Measurements from ENCODE around the gene FTHL17. TPM values are rescaled to one million over a fixed set of nuclear protein-coding genes. Genes with fewer than 3 reads are reported as not detected.
A peak's percentile ranks its signal among the peaks of the same experiment; 100 is the strongest.

The FTHL17 gene
- total RNA-seq, 1 experiment from 2014 or later = not detected

DNA sequence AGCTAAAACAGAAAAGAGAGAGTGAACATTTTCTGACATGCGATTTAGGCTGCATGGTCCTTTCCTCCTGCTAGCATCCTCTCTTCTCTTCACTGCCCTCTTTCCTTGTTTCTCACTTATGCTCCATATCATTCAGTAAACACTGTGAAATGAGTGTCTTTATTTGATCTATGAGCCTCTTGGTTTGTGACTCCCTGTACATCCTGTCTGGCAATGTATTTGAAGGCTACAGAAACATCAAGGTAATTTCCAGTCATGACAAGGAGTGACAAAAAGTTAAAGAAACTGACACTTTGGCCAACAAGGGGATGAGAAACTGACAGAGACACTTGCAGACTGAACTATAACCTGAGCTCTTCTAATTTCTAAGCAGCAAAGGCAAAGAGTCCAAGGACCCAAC, 8.7 kb downstream of the FTHL17 start:
- Histone ChIP-seq H3K27me3 (ENCODE audit: control insufficient read depth, insufficient read depth, low read length) (no peaks in the 10 kb centered on the region), H3K4me3 (ENCODE audit: insufficient read depth, low read depth, low read length) (no peak overlapping the region), H3K36me3 (replicated peaks; ENCODE audit: control insufficient read depth, insufficient read depth, low read length) (no peaks in the 10 kb centered on the region)
- no peak for DNase-seq

DNA sequence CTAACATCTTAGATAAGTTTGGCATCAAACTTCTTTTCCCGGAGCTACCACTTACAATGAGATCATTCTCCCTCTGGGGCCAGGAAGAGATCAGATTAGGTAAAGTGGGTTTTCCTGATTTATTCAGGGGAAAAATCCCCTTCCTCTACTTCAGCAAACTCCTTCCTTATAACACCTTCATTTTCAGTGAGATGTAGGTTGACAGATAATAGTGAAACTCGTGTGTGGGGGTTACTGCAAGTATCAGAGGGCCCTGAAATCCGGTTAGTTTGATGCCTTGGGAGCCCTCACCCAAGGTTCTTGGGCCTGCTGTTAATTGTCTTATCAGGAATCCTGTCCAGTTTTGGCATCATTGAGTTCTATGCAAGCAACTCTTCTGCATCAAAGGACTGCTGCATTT, 10.8 kb downstream of the FTHL17 start:
- Histone ChIP-seq H3K4me3 (ENCODE audit: insufficient read depth, low read depth, low read length) (no peak overlapping the region), H3K27me3 (ENCODE audit: control insufficient read depth, insufficient read depth, low read length) (no peaks in the 10 kb centered on the region), H3K36me3 (replicated peaks; ENCODE audit: control insufficient read depth, insufficient read depth, low read length) (no peaks in the 10 kb centered on the region)
- DNase-seq = no peak

DNA sequence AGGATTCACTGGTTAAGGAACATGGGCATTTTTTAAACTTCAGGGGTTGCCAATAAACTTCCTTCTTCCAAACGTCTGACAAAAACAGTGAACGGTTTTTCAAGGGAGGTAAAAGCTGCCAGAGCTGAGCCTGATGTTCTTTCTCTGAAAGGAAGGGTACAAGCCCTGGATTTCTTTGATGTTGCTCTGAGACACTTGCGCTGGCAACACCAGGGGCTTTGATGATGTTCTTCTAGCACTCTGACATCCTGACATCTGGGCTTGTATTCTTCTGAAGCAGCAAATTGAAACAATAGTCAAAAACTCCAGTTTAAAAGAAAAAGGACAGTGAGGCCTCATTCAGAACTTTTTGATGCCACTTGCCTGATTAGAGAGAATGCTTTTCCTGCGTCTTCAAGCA, 11.8 kb downstream of the FTHL17 start:
- no peaks in the 10 kb centered on the region for H3K27me3 ChIP-seq (ENCODE audit: control insufficient read depth, insufficient read depth, low read length)
- no peak for DNase-seq
- H3K4me3 ChIP-seq (ENCODE audit: insufficient read depth, low read depth, low read length) = no peak overlapping the region
- no peaks in the 10 kb centered on the region for H3K36me3 ChIP-seq (replicated peaks; ENCODE audit: control insufficient read depth, insufficient read depth, low read length)

DNA sequence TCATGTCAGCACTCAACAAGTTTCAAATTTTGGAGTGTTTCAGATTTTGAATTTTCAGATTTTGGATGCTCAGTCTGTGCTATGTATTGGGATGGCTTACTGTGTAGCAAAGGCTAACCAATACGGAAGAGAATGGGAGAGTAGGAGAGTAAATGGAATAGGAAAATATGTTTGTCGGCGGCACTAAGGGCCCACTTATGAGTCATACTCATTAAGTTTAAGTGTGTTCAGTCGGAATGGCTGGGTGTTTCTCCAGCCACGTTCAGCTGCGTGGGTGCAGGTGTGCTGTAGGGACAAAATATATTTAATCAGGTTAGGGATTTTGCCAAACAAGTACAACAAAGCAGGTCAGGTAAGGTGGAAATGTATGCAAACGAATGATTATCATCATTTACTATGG, 13.6 kb downstream of the FTHL17 start:
- DNase-seq = no peak
- no peak overlapping the region for H3K4me3 ChIP-seq (ENCODE audit: insufficient read depth, low read depth, low read length)
- H3K27me3 ChIP-seq (ENCODE audit: control insufficient read depth, insufficient read depth, low read length) = no peaks in the 10 kb centered on the region
- no peaks in the 10 kb centered on the region for H3K36me3 ChIP-seq (replicated peaks; ENCODE audit: control insufficient read depth, insufficient read depth, low read length)

DNA sequence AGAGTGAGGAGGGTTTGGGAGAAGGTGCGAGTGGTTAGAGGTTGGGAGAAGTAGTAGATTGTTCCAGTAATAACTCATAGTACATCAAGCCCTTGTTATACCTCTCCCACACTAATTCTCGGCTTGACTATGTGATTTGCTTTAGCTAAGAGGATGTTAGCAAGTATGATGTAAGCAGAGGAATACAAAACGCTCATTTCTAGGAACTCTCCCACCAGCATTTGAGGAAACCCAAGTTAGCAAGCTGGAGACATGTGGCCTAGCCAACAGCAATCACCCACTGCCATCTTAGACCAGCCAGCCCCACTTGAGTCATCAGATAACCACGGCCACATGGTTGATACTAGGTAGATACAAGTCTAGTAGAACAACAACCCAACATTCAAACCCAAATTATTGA, 14.2 kb downstream of the FTHL17 start:
- no peaks in the 10 kb centered on the region for H3K36me3 ChIP-seq (replicated peaks; ENCODE audit: control insufficient read depth, insufficient read depth, low read length)
- H3K4me3 ChIP-seq (ENCODE audit: insufficient read depth, low read depth, low read length) = no peak overlapping the region
- no peak for DNase-seq
- no peaks in the 10 kb centered on the region for H3K27me3 ChIP-seq (ENCODE audit: control insufficient read depth, insufficient read depth, low read length)

DNA sequence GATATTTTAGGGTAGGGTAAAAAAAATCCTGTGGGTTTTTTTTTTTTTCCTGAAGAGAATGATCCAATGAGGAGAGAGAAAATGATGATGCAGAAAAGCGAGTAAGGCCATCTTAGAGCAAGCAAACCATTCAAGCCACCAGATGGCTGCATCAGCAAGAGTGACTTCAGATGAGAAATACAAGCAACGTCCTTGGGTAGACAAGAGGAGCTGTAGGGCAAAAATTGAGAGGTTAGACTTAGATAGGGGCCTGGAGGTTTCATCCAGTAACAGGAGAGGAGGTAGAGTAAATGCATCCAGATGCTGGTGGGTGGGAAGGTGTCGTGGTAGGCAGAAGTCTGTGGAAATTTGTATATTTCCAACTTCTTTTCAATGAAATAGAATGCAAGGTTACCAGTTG, 14.6 kb downstream of the FTHL17 start:
- H3K27me3 ChIP-seq (ENCODE audit: control insufficient read depth, insufficient read depth, low read length) = no peaks in the 10 kb centered on the region

DNA sequence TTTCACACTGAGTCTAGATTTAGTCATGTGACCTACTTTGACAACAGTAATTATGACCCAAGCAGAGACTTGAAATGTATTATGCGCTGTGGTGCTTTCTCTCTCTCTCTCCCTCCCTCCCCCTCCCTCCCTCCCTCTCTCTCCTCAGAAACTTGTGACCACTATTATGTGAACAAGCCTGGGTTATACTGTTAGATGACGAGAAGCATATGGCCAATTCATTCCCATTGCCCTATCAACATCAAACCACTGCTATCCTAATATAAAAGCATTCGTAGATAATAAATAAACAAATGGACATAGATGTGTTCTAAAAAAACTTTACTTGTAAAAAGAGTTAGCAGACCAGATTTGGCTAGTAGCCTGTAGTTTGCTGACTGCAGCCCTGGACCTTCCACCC, 18.2 kb downstream of the FTHL17 start:
- Histone ChIP-seq H3K36me3 (replicated peaks; ENCODE audit: control insufficient read depth, insufficient read depth, low read length) (no peaks in the 10 kb centered on the region), H3K4me3 (ENCODE audit: insufficient read depth, low read depth, low read length) (no peak overlapping the region), H3K27me3 (ENCODE audit: control insufficient read depth, insufficient read depth, low read length) (no peaks in the 10 kb centered on the region)
- no peak for DNase-seq

More for the DNA sequence above, 14.6 kb downstream of the FTHL17 start:
- Histone ChIP-seq H3K36me3 (replicated peaks; ENCODE audit: control insufficient read depth, insufficient read depth, low read length) (no peaks in the 10 kb centered on the region), H3K4me3 (ENCODE audit: insufficient read depth, low read depth, low read length) (no peak overlapping the region)
- DNase-seq = no peak

DNA sequence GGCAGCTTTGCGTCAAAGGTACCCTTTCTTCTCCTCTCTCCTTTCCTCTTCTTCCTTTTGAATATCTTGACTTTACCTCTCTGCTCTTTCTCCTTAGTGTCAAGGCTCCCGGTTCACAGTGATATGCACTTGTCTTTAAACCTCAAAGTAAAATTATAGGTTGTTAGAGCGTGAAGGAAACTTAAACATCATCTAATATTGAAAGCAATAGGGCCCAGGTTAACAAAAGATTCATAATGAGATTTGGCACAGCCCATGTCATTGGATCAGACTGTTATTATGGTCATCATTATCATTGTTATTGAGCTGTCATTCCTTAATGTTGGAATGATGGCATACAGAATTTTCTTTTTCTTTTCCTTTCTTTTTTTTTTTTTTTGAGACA, 32.5 kb downstream of the FTHL17 start:
- H3K27me3 ChIP-seq (ENCODE audit: control insufficient read depth, insufficient read depth, low read length) = no peaks in the 10 kb centered on the region
- no peak overlapping the region for H3K4me3 ChIP-seq (ENCODE audit: insufficient read depth, low read depth, low read length)
- no peaks in the 10 kb centered on the region for H3K36me3 ChIP-seq (replicated peaks; ENCODE audit: control insufficient read depth, insufficient read depth, low read length)
- no peak for DNase-seq

DNA sequence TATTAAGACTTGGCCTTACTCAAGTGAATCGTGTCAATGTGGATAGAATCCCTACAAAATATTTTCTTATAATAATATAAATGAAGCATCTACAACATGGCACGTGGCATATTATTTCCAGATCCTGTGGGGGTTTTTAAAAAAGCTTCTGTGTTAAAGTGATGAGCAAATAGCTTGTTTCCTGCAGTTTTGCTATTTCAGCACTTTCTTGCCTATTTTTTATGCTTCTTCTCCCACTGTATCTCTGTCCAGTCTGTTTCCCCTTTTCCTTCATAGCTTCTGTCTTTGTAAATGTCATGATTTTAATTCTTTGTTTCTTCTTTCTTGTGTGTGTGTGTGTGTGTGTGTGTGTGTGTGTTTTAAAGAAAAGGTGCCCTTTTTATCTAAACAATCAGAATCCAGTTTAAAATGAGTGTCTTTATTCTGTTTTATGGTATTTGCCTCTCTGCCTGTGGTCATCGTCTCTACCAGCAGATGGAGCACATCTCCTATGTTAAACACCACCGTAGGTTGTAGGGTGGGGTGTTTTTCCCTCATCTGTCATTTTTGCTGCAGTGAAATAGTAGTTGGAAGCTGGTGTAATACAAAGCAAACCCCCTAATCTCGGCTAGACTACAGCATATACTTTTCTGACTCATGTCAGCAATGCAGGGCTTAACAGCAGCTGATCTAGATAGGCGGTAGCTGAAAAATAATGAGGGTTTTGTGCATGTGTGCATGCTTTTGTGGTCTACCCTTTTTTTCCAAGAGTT, 33.1 kb downstream of the FTHL17 start:
- Histone ChIP-seq H3K4me3 (ENCODE audit: insufficient read depth, low read depth, low read length) (no peak overlapping the region), H3K36me3 (replicated peaks; ENCODE audit: control insufficient read depth, insufficient read depth, low read length) (no peaks in the 10 kb centered on the region), H3K27me3 (ENCODE audit: control insufficient read depth, insufficient read depth, low read length) (no peaks in the 10 kb centered on the region)
- peak; percentile 34 for DNase-seq

DNA sequence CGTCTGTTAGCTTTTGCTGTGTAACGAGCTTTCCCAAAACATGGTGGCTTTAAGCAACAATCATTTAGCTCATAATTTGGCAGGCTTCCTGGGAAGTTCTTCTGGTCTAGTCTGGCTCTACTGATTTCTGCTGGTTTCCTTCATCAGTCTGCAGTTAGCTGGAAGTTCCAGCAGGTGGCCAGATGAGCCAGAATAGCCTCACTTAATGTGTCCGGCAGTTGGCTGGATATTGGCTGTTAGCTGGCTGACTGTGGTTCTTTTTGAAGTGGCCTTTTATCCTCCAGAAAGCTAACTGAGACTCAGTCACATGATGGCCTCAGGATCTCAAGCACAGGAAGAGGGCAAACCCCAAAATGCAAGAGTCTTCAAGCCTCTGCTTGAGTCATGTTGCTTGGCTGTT, 34.9 kb downstream of the FTHL17 start:
- Histone ChIP-seq H3K36me3 (replicated peaks; ENCODE audit: control insufficient read depth, insufficient read depth, low read length) (no peaks in the 10 kb centered on the region), H3K4me3 (ENCODE audit: insufficient read depth, low read depth, low read length) (no peak overlapping the region), H3K27me3 (ENCODE audit: control insufficient read depth, insufficient read depth, low read length) (no peaks in the 10 kb centered on the region)
- peak; percentile 48 for DNase-seq

DNA sequence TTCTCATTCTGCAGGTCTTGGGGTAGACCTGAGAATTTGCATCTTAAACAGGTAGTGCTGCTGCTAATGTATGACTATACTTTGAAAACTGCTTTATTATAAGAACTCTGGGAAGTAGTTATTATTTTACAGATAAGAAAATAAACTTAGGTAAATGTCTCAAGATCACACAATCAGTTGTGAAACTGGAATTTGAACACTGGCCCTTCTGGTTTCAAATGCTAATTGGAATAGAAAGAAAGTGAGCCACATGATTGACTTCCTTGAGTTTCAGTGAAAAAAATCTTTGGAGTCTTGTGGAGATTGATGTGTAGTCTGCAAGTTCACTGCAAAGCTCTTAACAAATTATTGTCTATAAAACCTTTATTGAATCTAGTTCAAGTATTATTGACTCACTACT, 44.5 kb downstream of the FTHL17 start:
- no peak for DNase-seq
- Histone ChIP-seq H3K4me3 (ENCODE audit: insufficient read depth, low read depth, low read length) (no peak overlapping the region), H3K27me3 (ENCODE audit: control insufficient read depth, insufficient read depth, low read length) (no peaks in the 10 kb centered on the region), H3K36me3 (replicated peaks; ENCODE audit: control insufficient read depth, insufficient read depth, low read length) (no peaks in the 10 kb centered on the region)

DNA sequence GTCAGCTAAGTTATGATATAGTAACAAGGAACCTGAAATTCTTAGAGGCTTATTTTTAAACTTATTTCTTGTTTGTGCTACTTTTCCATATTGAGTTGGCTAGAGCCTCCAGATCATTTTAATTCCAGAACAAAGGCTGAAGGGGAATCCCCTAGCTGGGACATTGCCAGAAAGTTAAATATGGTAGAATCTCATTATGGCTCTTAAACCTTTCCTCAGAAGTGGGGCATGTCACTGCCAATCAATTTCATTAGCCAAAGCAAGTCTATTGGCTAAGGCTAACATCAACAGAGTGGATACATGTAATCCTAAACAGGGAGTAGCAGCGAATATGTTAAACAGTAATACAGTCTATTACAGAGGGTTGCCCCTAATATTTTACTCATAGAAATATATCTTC, 47.0 kb downstream of the FTHL17 start:
- DNase-seq = no peak
- Histone ChIP-seq H3K27me3 (ENCODE audit: control insufficient read depth, insufficient read depth, low read length) (no peaks in the 10 kb centered on the region), H3K4me3 (ENCODE audit: insufficient read depth, low read depth, low read length) (no peak overlapping the region), H3K36me3 (replicated peaks; ENCODE audit: control insufficient read depth, insufficient read depth, low read length) (no peaks in the 10 kb centered on the region)

DNA sequence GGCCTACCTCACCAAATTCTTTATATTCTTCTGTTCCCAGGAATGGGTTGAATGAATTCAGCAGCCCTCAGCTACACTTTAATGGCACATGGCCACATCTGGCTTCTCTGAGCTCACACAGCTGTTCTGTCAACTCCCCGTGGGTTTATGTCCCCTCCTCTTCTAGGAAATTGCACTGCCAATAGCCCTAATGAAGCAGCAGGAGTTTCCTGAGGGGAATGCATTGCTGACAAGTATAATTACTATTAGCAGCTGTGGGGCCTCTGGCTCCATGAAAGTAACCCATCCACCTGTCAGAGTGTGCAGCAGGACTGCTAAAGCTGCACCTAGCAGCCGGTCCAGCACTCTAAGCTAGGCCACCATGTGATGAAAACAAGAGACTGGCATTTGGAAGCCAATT, 50.3 kb downstream of the FTHL17 start:
- no peak for DNase-seq
- no peaks in the 10 kb centered on the region for H3K36me3 ChIP-seq (replicated peaks; ENCODE audit: control insufficient read depth, insufficient read depth, low read length)
- H3K27me3 ChIP-seq (ENCODE audit: control insufficient read depth, insufficient read depth, low read length) = no peaks in the 10 kb centered on the region
- H3K4me3 ChIP-seq (ENCODE audit: insufficient read depth, low read depth, low read length) = no peak overlapping the region

Measured in H7 (cell line).